G401.6 (cell line): ENCODE measurements around the gene MACF1.

ENCODE experiments used
- FAIRE-seq: peaks from 2 replicates; lab custom pipeline; 2012; peaks lifted over from hg19 to GRCh38; lab: Jason Lieb, UNC

Gene MACF1

DNA sequence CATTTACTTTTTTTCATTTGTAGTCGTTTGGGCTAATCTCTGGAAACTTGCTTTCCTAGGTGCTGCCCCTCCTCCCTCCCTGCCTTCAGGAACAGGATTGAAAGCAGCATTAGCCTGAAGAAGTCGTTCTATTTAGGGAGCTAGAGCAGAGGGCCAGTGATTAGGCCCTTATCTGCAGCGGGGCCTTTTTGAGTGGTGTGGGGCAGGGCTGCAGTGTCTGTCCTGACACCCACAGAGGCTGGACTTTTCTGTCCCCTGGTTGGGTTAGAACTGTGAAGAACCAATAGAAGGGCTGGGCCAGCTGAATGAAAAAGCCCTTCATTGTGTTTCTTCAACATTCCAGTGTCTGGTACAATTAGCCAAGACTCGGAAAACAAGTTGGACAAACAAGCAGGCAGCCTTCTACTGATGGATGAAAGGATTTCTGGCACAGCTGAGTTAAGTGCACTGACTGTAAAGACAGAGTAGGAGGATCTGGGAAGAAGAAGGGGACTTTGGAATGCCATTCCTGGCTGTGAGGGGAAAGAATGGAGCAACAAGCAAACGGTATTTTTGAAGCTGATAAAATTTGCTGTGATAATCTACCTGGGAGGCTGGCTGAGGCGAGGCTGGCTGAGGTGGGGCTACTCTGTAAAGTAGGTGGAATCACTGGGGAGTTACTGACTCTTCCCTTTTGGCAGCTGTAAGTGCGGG is 9.7 kb downstream of the MACF1 start:
- no peak for FAIRE-seq

DNA sequence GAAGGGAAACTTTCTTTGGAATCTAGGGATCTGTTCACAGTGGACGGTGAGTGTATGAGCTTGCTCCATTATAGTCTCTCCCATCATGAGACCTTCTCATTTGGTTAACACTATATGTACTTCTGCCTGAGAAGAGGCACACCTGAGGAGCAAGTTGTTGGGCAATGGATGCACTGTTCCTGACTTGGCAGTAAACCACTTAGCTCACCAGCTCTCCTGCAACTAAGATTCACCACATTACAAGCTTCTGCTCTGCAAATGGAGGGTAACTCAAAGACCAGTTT is 10.2 kb downstream of the MACF1 start:
- no peak for FAIRE-seq

DNA sequence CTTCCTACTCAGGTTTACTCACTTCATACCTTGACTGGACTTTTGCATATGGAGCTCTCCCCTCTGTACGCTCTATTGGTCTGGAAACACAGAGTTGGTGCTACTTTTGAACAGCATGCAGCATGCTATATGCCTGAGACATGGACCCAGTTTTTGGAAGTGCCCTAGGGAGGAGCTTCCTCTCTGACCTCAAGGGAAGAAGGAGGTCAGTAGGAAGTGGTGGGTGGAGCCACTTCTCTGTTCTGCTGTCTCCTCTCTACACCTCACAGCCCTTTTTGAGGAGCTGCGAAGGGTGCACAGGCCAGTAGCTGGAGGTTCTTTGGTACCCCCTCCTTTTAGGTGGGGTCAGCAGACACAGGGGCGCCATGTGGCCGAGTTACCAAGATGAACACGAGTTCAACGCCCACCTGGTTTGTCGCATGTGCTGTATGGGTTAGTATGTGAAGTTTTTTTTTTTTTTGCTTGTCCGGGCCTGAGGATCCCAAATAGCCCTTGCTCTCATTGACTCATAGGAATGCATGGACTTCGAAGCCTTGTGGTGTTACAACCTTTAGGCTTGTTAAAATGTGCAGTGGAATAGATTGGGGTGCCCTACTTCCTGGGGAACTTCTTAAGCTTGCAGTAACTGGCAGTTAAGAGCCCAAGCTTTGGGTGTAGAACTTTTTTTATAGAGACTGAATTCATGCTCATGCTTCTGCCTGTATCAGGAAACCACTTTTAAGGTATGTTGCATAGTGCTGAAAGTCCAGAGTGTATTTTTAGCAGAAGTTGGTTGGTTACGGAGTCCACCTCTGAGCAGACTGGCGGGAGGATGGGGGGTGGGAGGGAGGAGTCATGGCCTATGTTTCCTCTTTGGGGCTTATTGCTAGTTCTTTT is 10.7 kb downstream of the MACF1 start:
- FAIRE-seq, result no peak

DNA sequence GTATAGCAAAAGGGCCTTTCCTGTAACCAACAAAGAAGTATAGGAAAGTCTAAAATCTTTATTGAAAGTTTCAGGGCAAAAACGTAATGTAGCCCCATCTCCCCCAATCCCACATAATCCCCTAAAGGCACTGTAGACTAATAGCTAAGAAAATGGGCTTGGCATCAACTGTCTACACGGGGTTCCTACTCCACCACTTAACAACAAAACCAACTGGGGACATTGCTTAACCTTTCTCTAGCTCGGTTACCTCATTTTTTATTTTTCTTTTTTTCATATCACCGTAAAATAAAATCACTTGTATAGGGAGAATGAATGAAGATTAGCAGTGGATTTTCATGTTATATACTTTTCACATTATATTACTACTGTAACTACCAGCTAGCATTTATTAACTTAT is 12.3 kb downstream of the MACF1 start:
- FAIRE-seq, result no peak

DNA sequence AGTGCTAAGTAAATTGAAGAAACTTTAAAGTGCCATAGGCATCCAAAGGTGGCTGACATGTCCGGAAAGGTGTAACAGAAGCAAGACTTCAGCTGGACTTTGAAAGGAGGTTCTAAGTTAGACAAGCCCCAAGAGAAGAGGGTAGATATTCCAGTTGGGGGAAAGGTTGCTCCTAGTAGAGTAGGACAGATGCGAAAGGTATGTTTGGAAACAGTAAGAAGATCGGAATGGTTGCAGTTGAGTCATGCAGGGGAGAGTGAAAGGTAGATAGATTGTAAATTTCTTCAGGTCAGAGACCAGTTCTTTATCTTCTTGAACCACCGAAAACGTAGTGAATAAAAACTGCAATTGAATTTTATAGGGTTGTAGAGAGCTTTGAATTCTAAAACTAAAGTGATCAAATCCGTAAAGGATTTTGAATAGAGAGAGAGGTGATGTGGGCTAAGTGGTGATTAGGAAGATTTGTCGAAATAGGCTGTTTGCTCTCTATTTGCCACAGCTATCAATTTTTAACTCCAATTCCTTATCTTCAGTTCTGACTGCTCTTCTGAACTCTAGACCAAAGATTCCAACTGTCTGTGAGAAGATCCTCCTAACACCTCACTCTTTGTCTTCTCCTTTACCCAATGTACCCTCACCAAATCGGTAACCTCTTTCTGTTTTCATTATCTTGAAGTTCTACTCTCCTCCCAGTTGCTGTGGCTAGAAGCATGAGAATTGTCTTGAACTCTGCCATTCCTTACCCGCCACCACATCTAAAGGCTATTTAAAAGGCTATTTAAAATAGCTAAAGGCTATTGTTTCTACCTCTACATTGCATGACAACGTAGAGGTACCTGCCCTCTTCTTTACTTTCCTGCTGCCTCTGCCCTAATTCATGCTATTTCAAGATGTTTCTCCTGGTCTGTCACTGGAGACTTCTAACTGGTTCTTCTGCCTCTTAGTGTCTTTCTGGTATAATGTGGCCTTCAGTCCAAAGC is 16.7 kb downstream of the MACF1 start:
- FAIRE-seq, result no peak

DNA sequence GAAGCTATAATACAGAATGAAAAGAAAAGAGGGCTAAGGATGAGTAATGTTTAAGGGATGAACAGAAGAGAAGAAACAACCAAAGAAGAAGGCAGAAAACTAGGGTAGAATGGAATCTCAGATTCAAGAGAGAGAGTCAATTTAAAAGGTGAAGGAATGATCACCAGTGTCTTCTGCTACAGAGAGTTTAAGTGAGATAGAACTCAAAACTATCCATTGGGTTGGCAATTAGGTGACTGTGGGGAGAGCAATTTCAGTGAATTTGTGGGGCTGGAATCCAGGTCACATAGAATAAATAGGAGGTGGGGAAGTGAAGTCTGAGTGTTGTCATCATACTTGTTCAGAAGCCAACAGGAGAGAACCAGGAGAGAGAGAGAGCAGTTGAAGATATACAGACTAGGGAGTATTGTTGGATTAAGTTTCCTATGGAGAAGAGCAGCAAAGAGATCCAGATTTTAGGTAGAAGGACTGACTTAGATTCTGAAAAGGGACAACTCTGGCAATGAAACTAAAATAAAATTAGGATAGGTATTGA is 19.9 kb downstream of the MACF1 start:
- FAIRE-seq, result no peak

DNA sequence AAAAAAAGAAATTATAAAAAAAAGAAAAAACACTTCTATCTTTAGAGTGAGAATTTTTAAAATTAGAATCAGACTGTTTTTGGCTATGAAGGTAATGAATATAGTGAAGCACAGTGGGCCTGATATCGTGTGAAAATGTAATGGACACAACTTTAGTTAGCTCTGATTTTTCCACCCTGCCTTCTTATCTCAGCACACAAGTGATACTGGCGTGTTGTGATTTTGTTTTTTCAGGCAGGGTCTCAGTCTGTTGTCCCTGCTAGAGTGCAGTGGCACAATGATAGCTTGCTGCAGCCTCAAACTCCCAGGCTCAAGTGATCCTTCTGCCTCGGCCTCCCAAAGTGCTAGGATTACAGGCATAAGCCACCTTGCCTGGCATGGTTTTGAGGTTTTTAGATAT is 22.3 kb downstream of the MACF1 start:
- no peak for FAIRE-seq

DNA sequence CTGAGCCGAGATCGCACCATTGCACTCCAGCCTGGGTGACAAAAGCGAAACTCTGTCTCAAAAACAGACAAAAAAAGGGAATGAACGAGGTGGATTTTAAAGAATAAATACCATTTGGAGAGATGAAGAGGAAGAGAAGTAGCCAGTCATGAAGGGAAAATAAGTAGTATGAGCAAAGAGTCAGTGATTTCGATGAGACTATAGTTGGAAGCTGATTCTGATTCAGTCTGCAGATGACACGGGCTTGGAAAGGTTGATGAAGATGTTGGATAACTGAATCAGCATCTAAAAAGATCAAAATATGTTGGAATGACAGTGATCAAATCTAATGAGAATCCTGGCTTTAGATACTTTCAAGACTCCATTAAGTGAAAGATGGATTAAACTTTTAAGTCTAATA is 23.8 kb downstream of the MACF1 start:
- FAIRE-seq, result no peak

DNA sequence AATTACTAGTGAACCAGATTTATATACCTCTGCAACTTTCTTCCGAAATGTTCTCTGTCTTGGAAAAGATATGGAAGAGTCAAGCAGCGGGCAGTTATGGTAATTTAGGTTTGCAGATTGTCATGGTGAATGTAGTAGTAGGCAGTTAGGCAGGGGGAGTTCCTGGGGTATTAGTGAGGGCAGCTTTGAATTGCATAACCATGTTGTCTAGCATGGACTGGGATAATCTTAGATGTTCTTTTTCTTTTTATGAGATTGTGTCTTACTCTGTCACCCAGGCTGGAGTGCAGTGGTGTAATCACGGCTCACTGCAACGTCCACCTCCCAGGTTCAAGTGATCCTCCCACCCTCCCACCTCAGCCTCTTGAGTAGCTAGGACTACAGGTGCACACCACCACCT is 25.0 kb downstream of the MACF1 start:
- no peak for FAIRE-seq

DNA sequence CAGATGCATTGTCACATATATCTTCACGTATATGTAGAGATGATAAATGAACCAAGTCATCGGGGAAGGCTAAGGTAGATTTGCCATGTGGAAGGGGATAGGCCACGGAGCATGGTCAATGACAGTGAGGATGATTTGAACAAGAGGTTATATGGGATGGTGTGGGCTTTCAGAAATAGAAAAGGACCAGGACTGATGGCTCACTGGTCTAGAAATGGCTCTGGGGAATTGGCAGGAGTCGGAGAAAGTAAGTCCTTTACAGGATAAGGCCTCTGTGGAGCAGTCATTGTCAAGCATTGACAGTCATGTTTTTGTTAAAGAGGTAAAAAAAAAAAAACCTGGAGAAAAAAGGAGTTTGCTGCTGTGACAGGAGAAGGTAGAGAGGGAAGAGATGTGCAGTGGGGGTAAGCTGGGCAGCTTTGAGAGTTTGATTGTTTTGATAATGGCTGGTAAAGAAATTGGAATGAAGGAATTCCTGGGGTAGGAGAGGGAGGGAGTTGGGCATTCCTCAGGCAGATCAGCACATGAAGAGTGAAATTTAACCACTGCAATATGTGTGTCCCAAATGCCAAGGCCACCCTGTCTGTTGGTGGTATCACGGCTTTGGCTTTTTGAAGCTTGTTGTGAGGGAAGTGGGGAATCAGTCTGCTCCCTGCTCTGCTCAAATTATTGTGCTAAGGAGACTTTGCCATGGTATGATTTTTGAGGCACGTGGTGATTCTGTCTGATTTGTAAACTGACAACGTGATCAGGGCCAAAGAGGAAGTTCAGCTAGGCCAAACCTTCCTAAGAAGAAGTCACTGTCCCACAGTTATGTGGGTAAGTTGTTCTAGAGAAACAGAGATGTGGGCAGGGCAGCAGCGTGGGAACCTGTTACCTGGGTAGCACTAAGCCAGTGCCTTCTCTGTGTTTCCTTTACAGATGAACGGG is 26.0 kb downstream of the MACF1 start:
- FAIRE-seq, result no peak

DNA sequence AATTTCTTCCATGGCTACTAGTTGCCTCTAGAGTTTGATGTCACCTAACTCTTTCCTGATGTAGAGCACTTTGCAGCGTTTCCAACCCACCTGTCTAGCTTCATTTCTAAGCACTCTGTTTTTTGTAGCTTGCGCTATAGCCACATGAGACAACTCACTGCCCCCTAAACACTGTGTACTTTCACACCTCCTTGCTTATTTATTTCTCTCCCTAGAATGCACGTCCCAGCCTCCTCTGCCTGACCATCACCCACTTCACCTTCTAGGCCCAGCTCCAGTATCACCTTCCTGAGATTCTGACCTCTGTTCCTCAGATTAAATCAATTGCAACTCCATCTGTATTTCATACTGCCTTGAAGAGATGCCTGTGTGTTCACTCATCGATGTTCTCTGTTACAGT is 32.5 kb downstream of the MACF1 start:
- FAIRE-seq, result no peak

DNA sequence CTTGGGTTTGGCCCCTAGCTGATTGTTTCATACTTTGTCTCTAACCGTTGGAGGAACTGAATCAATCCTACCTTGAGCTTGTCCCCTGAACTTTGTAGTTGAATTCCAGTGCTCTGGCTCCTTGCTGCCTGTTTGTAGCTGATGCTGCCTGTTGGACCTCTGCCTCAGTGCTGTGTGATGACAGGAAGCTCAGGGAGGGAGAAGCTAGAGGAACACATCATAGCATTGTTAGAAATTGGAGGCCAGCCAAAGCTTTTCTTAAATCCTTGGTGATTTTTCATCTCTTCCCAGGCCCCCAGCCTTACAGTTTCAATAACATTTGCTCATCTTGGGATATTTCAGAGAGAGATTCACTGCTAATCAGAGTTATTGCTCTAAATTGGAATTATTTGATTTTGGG is 34.0 kb downstream of the MACF1 start:
- FAIRE-seq, result no peak

DNA sequence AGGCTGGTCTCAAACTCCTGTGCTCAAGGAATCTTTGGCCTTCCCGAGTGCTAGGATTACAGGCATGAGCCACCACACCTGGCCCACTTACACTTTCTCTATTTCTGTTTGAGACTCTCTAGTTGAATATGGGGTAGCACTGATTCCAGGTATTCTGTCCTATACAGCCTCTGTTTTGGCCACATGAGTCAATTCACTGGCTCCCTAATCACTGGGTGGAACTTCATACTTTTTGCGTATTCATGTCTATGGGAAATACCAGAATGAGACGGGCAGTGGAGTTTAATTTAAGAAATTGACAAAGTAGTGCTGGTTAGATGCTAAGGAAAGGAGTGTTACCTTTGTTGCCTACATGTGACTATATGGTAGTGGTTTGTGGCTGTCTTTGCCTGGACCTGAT is 35.5 kb downstream of the MACF1 start:
- no peak for FAIRE-seq

DNA sequence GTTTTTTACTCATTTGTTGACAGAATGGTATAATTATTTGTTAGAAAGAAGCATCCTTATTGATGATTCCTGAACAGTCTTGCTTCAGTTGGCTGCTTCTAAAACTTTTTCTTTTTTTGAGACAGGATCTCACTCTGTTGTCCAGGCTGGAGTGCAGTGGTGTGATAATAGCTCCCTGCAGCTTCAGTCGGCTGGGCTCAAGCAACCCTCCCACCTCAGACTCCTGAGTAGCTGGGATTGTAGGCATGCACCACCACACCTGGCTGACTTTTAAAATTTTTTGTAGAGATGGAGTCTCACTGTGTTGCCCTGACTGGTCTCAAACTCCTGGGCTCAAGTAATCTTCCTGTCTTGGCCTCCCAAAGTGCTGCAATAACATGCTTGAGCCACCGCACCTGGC is 38.8 kb downstream of the MACF1 start:
- no peak for FAIRE-seq

DNA sequence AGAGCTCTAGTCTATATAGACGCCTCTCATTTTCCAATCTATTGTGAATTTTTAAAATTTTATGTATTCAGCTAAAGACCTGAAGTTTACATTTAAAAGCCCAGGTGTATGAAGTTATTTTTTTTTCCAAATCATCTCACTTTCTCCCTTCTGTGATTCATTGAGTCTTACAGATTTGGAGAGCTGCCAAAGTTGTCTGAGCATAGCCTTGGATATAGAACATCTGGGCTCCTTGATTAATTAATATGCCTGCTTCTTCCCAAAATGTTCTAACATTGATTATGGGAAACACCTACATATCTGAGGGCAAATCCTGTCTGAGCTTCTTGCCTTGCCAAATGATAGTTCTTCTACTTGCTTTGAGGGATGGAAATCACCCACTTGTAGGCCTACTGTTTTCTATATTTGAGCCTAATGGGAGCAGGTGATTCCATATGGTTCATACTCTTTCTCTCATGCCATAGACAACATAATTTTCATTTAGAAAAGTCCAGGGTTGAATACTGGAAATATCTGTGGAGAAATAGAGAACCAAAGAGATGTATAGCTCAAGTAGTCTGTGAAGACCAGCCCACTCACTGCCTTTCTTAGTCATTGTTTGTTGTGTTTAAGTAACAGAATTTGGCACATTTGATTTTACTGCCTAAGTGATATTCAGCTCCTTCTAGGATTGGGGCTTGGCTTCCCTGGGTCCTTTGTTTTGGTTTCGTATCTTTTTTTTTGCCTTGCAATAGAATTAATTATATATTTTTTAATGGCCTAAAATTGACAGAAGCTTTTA is 46.2 kb downstream of the MACF1 start:
- FAIRE-seq, result no peak

DNA sequence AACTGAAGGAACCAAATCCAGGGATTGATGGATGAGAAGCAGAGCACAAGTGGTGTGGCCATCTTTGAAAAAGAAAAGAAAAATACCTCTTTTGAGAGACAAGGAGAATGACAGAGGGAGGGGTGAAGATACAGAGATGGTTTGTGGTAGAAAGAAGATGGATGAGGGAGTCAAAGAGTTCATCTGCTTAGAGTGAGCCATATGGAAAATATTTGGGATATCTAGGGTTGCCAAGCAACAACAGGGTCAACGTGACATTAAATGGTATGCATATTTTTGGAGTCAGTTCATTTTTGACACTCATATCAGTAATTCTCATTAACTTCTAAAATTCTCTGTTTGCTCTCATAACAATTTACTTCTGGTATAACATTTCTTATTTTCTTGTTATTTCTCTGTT is 50.7 kb downstream of the MACF1 start:
- no peak for FAIRE-seq

DNA sequence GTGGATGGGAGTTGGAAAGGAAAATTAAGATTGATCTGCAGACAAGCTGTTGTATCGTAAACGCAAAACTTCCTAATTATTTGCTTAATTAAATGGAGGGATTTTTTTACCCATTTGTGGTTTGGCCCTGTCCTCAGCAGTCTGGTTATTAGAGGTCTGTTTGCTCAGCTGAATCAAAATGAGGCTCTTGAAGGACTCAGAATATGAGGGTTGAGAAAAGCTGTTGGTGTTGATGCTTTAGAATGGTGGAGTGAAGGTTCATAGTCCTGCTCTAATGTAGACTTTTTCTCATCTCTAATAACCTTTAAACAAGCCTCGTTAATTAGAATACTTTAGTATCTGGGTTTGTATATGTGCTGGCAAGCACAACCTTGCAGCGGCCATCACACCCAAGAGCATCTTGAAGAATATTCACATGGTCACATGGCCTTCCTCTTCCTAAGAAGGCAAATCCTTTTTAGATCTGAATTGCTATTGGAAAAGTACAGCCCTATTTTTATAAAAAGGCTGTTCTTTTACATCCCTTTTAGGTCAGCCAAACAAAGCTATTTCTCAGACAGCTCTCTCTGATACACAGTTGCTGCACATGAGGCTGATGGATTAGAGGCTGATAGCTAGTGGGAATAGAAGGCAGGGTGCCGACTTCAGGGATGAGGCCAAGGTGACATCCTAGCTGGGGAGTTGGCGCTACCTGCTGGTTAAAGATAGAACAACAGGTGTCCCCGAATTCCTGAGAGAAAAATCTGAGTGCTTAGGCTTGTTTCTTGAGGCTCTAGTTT is 53.8 kb downstream of the MACF1 start:
- peak; percentile 66 for FAIRE-seq

DNA sequence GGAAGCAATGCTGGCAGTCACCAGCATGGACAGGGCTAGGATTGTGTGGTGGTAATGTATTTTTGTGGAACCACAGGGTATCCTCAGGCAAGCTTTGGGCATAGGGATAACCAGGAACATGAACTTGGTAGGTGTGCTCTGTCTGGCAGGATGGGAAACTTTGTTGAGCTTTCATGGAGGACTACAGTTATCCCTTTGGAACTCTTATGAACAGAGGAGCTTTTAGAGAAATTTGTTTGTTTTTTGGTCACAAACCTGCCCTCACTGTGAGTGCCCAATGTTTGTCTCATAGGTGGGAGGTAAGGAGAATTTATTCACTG is 54.4 kb downstream of the MACF1 start:
- FAIRE-seq, result no peak

DNA sequence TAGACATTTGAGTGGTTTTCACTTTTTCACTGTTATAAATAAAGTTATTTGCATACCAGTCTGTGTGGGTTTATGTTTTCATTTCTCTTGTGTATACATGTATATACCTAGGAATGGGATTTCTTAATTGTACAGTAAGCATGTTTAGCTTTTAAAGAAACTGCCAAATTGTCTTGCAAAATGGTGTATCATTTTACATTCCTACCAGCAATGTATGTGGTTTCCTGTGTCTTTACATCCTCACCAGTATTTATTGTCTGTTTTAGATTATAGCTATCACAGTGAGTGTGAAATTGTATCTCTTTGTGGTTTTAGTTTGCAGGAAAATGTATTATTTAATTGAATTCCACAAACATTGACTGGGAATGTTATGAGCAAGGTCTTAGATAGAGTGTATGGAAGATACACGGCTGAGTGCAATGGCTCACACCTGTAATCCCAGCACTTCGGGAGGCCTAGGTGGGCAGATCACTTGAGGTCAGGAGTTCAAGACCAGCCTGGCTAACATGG is 57.3 kb downstream of the MACF1 start:
- no peak for FAIRE-seq

DNA sequence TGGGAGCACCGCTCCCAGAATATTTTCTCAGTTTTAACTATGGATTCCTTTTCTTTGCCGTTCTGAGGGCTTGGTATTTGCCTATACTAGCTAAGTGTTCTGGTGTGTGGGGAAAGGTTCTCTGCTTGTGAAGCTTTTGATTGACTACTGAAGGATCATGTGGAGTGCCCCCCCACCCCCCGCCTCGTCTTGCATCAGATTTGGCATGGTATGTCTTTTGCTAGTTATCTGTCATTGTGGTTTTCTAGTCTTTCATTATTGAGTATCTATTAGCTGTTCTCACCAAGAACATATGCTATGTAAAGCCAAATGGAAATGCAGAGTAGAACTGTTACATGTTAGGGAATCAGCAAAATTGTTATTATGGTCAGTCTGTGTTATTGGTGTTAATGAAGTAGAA is 58.3 kb downstream of the MACF1 start:
- no peak for FAIRE-seq
